HL-60 (cell line): Measurements from ENCODE around the gene PDE6H.

ENCODE experiments used
- DNase-seq, 2 experiments: peaks; one replicate each; pipeline ENCODE4 v3.0.0-alpha.2; 2010 to 2020; ENCODE audit warnings: low read depth in 1 of 2, low spot score in 1 of 2
- H3K27ac ChIP-seq: fragments of 250-450 bp; sonication (Bioruptor Pico); replicated peaks from 2 replicates; pipeline ENCODE4 v1.5.1; 2020; ENCODE audit warnings: mild to moderate bottlenecking, moderate library complexity
- H3K27me3 ChIP-seq: fragments of 250-450 bp; sonication (Bioruptor Pico); 2 replicates; pipeline ENCODE4 v1.5.1; 2021; ENCODE audit warnings: mild to moderate bottlenecking, moderate library complexity; ENCODE audit not compliant: insufficient read depth, poor library complexity, severe bottlenecking
- H3K4me3 ChIP-seq: replicated peaks from 2 replicates; pipeline ENCODE4 v1.5.1; 2011; ENCODE audit warnings: mild to moderate bottlenecking, control low read depth, low read length; ENCODE audit not compliant: insufficient read depth
- GABPA ChIP-seq: IDR thresholded peaks from 2 replicates; pipeline ENCODE4 v1.6.1; 2012; ENCODE audit warnings: low read depth
- POLR2AphosphoS5 ChIP-seq: IDR thresholded peaks from 2 replicates; pipeline ENCODE4 v1.6.1; 2012; ENCODE audit warnings: low read depth
- SPI1 ChIP-seq: IDR thresholded peaks from 2 replicates; pipeline ENCODE4 v1.6.1; 2012; ENCODE audit warnings: low read depth, mild to moderate bottlenecking, borderline replicate concordance
- TF ChIP-seq, protein P1 (sequence below): IDR thresholded peaks from 2 replicates; pipeline ENCODE4 v1.6.1; 2012; ENCODE audit warnings: low read depth; ENCODE audit not compliant: insufficient replicate concordance
- TF ChIP-seq, protein P2 (sequence below): IDR thresholded peaks from one replicate; pipeline ENCODE4 v1.5.1; 2011; ENCODE audit warnings: low read length, control low read depth, inconsistent platforms; ENCODE audit not compliant: insufficient read depth

PDE6H gene

GRCh38 chr12:14956905-14957304, 15.9 kb upstream of the PDE6H start:
- DNase-seq, result no peak
- peak overlapping the region; percentile 97 for H3K27ac ChIP-seq

GRCh38 chr12:14957551-14958168, 15.2 kb upstream of the PDE6H start:
- peak overlapping the region; percentile 76 for H3K4me3 ChIP-seq
- peak in 1 of 2 experiments; percentile 50 for DNase-seq
- H3K27ac ChIP-seq, result peak overlapping the region; percentile 97
- TF ChIP-seq POLR2AphosphoS5, result peak; percentile 55; the same call in 1 of the 2 replicates
- no peak for TF ChIP-seq GABPA
- H3K27me3 ChIP-seq, result no peaks in the 10 kb centered on the region

More at GRCh38 chr12:14956905-14957304, 15.9 kb upstream of the PDE6H start:
- H3K27me3 ChIP-seq, result no peaks in the 10 kb centered on the region
- H3K4me3 ChIP-seq, result peak overlapping the region; percentile 76
- TF ChIP-seq, protein P1, sequence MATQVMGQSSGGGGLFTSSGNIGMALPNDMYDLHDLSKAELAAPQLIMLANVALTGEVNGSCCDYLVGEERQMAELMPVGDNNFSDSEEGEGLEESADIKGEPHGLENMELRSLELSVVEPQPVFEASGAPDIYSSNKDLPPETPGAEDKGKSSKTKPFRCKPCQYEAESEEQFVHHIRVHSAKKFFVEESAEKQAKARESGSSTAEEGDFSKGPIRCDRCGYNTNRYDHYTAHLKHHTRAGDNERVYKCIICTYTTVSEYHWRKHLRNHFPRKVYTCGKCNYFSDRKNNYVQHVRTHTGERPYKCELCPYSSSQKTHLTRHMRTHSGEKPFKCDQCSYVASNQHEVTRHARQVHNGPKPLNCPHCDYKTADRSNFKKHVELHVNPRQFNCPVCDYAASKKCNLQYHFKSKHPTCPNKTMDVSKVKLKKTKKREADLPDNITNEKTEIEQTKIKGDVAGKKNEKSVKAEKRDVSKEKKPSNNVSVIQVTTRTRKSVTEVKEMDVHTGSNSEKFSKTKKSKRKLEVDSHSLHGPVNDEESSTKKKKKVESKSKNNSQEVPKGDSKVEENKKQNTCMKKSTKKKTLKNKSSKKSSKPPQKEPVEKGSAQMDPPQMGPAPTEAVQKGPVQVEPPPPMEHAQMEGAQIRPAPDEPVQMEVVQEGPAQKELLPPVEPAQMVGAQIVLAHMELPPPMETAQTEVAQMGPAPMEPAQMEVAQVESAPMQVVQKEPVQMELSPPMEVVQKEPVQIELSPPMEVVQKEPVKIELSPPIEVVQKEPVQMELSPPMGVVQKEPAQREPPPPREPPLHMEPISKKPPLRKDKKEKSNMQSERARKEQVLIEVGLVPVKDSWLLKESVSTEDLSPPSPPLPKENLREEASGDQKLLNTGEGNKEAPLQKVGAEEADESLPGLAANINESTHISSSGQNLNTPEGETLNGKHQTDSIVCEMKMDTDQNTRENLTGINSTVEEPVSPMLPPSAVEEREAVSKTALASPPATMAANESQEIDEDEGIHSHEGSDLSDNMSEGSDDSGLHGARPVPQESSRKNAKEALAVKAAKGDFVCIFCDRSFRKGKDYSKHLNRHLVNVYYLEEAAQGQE, result no peak
- TF ChIP-seq SPI1, result no peak
- no peak for TF ChIP-seq GABPA
- TF ChIP-seq, protein P2, sequence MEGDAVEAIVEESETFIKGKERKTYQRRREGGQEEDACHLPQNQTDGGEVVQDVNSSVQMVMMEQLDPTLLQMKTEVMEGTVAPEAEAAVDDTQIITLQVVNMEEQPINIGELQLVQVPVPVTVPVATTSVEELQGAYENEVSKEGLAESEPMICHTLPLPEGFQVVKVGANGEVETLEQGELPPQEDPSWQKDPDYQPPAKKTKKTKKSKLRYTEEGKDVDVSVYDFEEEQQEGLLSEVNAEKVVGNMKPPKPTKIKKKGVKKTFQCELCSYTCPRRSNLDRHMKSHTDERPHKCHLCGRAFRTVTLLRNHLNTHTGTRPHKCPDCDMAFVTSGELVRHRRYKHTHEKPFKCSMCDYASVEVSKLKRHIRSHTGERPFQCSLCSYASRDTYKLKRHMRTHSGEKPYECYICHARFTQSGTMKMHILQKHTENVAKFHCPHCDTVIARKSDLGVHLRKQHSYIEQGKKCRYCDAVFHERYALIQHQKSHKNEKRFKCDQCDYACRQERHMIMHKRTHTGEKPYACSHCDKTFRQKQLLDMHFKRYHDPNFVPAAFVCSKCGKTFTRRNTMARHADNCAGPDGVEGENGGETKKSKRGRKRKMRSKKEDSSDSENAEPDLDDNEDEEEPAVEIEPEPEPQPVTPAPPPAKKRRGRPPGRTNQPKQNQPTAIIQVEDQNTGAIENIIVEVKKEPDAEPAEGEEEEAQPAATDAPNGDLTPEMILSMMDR, result no peak
- TF ChIP-seq POLR2AphosphoS5, result no peak

DNA sequence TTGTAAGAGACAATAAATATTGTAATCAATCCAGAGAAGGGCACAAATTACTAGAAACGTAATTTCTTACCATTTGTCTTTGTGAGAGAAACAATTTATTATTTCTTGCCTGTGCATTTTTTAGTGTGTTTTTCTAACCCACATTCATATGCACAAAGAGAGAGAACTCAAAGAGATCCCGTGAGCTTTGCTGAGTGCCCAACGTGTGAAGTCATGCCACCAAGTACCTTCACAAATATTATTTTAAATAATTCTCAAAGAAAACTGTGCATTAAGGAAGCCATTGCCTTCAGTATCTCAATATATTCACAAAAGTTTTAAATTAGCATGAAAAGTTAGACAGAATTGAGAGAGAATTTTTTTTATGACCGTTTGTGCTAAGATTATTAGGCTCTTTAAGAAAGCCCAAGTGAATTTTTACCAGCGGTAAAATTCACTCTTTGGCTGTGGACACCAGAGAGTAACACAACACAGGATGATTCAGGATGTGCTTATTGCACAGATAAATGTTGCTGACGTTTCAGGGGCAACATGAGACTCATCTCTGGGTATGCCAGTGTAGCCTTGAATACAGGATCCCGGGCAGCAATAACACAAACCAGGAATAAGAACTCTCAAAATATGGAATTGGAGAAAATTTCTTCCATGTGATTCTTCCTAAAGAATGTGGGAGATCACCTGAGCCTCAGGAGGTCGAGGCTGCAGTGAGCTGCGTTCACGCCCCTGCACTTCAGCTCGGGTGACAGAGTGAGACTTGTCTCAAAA, 14.3 kb upstream of the PDE6H start:
- H3K27ac ChIP-seq, result peak overlapping the region; percentile 97
- H3K27me3 ChIP-seq, result no peaks in the 10 kb centered on the region
- no peak for DNase-seq
- TF ChIP-seq SPI1, result no peak
- TF ChIP-seq, protein P2, result no peak
- TF ChIP-seq GABPA, result no peak
- TF ChIP-seq, protein P1, result no peak
- no peak for TF ChIP-seq POLR2AphosphoS5
- H3K4me3 ChIP-seq, result peak overlapping the region; percentile 76

GRCh38 chr12:14959126-14959440, 13.8 kb upstream of the PDE6H start:
- TF ChIP-seq, protein P2, result no peak
- Histone ChIP-seq H3K27ac (peak overlapping the region; percentile 97), H3K4me3 (peak overlapping the region; percentile 76), H3K27me3 (no peaks in the 10 kb centered on the region)
- DNase-seq, result peak in 1 of 2 experiments; percentile 49
